GM19438 (cell line): ENCODE measurements around the gene ZNF41.
A peak's percentile ranks its signal among the peaks of the same experiment; 100 is the strongest.
"Not testable (repeated sequence)": the region's sequence is repeated elsewhere in the genome, so short reads cannot be mapped to it uniquely, and the experiment has no call there.

ENCODE experiments used
- ATAC-seq: cut with Tn5 transposase; IDR thresholded peaks from one replicate; pipeline ENCODE4 v1.9.1; 2021; ENCODE audit warnings: low read depth; ENCODE audit not compliant: unreplicated experiment

ZNF41 gene

GRCh38 chrX:47482512-47483305 lies at the start of gene ZNF41:
TSS of gene ZNF41 (minus strand) at chrX:47483222. CDS start at chrX:47467481, 15,741 bp downstream.
- ATAC-seq: peak; percentile 88

DNA sequence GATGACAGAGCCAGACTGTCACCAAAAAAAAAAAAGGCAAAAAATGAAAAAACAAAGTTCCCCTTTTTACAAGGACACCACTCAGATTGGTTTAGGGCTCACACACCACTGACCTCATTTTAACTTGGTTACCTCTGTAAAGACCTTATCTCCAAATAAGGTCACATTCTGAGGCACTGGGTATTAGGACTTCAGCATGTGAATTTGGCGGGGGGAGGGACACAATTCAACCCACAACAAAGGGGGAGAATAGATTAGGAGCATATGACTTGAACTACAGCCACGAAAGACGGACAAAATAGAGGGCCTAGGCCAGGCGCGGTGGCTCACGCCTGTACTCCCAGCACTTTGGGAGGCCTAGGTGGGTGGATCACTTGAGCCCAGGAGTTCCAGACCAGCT lies 47.0 kb upstream of the ZNF41 start:
- no peak for ATAC-seq

DNA sequence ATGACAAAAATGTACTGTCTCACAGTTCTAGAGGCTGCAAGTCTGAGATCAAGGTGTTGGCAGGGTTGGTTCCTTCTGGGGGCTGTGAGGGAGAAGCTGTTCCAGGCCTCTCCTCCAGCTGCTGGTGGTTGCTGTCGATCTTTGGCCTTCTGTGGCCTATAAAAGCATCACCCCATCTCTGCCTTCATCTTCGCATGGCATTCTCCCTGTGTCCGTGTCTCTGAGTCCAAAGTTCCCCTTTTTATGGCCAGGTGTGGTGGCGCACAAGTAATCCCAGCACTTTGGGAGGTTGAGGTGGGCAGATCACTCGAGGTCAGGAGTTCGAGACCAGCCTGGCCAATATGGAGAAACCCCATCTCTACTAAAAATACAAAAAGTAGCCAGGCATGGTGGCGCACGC lies 46.5 kb upstream of the ZNF41 start:
- no peak for ATAC-seq

DNA sequence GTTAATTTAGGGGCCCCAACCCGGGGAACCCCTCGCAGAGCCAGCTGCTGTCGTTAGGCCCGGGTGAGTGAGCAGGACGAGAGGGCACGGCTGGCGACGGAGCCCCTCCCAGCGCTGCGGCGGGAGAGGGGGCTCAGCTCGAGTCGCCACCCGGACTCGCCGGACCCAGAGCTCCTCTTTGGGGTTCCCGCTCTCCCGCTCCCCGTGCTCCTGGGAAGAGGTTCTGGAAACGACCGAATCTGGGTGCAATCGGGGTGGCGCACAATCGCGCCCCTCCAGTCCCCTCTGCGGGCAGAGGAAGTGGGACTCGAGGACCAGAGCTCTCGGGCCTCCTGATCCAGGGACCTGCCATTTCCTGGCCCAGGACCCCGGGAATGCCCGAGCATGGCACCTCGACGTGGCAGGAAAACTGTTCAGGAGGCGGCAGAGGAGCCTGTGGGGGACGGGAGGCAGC lies 40.7 kb upstream of the ZNF41 start:
- no peak for ATAC-seq

DNA sequence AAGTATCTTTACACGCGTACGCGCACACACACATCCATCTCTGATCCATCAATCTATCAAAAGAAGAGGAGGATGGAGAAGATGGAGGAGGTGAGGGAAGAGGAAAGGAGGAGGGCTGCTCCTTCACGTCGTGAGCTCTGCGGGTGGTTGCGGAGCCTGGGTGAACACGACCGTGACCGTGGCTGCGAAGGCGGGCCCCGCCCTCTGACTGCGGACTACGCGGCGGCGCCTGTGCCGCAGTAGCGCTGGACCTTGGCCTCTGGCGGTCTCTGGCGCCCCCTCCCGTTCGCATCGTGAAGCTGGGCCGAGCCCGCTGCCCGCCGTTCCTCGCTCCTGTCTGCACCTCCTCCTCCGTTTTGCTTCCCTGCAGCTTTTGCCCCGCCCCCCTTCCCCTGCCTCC lies 40.3 kb upstream of the ZNF41 start:
- peak; percentile 98 for ATAC-seq

- ATAC-seq: no peak
These were observed 35.1 kb upstream of the ZNF41 start for GRCh38 chrX:47518144-47518543.

- no peak for ATAC-seq
These were observed 33.1 kb upstream of the ZNF41 start for GRCh38 chrX:47515941-47516665.

GRCh38 chrX:47514533-47515235 lies 31.7 kb upstream of the ZNF41 start:
- no peak for ATAC-seq

GRCh38 chrX:47513034-47513965 lies 30.3 kb upstream of the ZNF41 start:
- peak; percentile 82 for ATAC-seq

DNA sequence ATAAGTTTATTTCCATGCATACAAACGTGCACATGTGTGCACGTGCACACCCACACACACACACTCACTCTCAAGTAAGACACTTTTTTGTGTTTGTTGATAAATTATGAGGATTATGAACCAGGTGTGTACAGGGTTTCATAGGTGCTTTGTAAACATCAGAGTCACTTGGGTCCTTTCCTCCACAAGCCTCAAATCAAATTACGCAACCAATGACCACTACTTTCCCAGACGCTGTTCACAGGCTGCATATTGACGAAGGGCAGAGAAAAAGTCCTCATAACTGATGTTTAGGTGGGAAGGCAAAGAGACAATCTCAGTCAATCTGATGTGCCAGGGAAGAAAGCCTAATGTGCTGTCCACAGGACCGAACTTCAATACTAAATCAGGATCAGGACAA lies 29.4 kb upstream of the ZNF41 start:
- ATAC-seq: not testable (repeated sequence)

DNA sequence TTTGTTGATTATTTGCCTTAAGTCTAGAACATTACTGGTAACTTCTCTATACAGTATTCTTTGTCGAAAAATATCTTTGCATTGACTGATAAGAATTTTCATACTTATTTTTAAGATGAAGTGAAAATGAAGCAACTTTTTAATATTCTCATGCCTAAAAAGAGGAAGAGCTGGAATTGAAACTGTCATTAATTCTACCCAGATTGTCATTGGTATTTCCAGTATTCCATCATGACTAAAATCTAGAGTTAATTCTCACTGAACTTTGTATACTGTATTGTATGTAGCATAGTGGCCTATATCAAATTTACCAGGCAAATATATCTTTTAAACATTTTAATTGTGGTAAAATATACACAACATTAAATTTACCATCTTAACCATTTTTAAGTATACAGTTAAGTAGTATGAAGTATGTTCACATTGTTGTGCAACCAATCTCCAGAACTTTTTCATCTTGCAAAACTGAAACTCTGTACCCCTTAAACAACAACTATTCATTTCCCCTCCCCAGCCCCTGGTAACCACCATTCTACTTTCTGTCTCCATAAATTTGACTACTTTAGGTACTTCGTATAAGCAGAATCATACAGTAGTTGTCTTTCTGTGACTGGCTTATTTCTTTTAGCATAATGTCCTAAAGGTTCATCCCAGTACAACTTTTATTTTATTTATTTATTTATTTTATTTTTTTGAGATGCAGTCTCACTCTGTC lies 24.3 kb upstream of the ZNF41 start:
- no peak for ATAC-seq

- no peak for ATAC-seq
These were observed 20.1 kb upstream of the ZNF41 start for GRCh38 chrX:47503151-47503550.

DNA sequence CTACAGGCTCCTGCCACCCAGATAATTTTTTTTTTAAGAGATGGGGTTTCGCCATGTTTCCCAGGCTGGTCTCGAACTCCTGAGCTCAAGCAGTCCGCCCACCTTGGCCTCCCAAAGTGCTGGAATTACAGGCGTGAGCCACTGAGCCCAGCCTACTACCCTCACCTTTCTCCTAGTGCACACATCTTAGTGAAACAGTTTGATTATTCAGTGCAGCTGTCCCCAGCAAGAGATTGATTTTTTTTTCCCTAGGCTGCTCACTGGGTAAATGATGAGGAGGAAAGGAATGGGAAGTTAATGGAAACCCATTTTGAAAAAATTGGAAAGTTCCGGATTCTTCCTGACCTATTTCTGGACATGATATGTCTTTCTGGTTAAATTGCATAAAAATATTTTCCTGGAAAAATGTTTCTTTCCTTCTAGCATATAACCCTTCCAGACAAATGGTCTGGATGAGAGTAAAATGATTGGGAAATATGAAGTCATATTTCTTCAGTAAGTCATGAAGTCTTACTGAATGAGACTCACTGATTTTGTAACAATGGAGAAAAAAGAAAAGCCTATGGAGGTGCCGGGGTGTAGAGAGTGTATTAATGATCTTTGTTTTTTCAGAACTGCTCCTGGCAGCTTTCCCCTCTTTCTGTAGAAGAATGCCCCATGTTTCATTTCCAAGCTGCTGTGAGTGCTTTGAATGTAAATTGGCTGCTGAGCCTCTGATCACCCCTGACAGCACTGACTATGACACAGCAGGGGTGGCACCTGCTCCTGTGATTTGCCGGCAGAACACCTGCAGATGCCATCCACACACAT lies 19.5 kb upstream of the ZNF41 start:
- no peak for ATAC-seq

DNA sequence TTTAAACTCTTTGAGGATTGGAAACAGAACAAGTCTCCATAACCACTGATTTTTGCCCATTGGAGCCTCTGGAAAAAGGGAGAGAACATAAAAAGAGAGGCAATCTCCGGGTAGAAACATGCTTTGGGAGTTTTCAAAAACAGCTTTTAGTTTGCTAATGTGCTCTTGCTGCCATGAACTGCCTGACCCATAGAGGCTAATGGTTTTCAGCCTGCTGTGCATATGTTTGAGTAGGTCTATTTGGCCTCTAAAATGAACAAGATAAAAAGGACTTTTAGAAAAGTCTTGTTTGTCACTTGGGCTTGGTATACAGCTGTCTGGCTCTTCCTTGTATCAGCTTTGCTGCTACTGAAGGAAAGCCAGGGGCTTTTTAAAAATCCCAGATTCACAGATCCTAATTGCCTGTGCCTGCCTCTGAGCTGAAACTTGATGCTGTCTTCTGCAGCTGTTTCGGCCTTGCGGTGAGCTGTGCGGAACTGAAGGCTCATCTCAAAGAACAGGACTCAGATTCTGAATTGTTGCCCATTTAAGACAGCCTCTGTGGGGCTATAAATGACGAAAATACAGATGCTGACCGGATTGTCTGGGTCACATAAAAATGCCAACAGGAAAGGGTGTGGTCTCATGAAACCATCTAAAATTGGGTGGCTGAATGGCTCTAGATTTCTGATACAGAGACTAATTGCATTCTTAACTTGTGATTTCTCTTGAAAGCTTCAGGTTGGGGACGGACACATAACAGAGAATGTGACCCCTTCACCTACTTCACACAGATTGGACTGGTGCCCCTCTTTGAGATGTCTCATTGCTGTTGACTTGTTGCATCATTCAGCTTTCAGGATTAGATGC lies 18.4 kb upstream of the ZNF41 start:
- ATAC-seq: no peak

- no peak for ATAC-seq
These were observed 17.5 kb upstream of the ZNF41 start for GRCh38 chrX:47500554-47500953.

- ATAC-seq: no peak
These were observed 16.3 kb upstream of the ZNF41 start for GRCh38 chrX:47499293-47499692.

- ATAC-seq: no peak
These were observed 15.4 kb upstream of the ZNF41 start for GRCh38 chrX:47498411-47498810.
